AG20443 (cell line): Measurements from ENCODE around the gene F11R.
"Not testable (repeated sequence)": the region's sequence is repeated elsewhere in the genome, so short reads cannot be mapped to it uniquely, and the experiment has no call there.

Source experiments
- DNase-seq: peaks from one replicate; pipeline ENCODE4 v3.0.0; 2012; ENCODE audit warnings: low spot score, mixed read lengths

The F11R gene

DNA sequence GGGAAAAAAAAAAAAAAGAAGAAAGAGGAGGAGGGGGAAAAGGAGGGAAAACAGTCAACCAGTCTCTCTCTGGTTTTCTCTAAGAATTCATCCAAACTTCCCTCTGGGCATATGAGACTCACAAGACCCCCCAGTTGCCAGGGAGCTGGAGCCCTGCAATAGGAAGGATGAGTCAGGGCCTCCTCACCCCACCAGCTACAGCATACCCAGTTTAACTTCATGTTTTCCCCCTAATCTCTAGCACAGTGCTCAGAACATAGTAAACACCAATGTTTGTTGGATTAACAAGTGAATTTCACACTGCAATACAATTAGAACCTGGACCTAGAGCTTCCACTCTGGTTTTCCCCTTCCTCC lies 7.8 kb downstream of the F11R start:
- DNase-seq, result no peak

DNA sequence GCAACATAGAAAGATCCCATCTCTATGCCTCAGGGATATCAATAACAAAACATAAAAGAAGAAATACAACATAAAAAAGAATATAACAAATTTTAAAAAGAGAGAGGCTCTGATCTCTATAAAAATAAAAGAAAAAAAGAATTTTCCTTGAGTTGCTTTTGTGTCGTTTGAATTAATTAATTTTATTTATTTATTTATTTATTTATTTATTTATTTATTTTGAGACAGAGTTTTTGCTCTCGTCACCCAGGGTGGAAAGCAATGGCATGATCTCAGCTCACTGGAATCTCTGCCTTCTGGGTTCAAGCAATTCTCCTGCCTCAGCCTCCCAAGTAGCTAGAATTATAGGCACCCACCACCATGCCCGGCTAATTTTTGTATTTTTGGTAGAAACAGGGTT lies 8.5 kb downstream of the F11R start:
- DNase-seq, result no peak

DNA sequence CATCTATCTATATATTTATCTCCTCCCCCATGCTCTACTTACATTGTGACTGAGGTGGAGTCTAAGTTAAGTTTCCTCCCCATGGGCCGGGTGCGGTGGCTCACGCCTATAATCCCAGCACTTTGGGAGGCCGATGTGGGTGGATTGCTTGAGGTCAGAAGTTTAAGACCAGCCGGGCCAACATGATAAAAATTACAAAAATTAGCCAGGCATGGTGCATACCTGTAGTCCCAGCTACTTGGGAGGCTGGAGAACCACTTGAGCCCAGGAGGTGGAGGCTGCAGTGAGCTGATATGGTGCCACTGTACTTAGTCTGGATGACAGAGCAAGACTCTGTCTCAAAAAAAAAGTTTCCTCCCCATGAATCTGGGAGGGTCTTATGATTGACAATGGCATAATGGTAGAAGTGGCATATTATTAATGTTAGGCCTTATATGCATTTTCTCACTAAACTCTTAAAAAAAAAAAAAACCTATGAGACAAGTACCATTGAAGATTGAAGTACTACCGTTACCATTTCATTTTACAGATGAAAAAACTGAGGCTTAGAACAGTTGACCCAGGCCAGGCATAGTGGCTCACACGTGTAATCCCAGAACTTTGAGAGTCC lies 11.2 kb downstream of the F11R start:
- DNase-seq, result no peak

DNA sequence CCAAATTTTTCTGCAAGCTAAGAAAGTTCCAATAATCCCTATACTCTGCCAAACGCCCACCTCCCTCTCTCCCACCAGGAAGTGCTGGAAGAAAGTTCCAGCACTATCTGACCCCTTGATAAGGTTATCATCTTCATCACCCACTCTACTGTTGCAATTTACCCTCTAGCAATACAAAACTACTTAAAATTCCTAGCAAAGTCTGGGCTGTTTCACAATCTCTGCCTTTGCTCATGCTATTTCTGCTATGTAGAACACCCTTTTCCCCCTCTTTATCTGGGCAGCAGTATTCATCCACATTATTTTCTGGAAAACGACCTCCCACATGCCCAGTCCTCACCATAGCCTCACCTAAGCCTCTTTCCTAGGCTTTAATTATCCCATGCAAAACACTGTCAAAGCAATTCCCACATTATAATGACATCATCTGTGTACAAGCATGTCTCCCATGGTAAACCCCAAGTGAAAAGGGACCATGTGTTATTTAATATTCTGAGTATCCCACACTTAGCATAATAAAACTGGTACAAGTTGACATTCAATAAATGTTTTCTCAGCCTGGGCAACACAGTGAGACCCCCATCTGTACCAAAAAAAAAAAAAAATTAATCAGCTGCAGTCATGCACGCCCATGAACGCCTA lies 12.0 kb downstream of the F11R start:
- DNase-seq, result peak; percentile 44

DNA sequence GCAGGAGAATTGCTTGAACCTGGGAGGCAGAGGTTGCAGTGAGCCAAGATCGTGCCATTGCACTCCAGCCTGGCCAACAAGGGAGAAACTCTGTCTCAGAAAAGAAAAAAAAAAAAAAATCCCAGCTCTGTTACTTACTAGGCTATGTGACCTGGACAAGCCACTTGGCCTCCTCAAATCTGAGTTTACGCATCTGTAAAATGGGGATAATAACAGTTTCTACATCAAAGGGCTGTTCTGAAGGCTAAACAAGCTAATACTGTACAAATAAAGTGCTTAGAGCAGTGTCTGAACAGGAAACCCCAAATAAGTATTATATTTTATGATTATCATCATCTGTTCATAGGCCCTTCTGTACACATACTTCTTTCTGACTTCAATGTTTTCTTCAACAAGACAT lies 13.6 kb downstream of the F11R start:
- DNase-seq, result no peak

DNA sequence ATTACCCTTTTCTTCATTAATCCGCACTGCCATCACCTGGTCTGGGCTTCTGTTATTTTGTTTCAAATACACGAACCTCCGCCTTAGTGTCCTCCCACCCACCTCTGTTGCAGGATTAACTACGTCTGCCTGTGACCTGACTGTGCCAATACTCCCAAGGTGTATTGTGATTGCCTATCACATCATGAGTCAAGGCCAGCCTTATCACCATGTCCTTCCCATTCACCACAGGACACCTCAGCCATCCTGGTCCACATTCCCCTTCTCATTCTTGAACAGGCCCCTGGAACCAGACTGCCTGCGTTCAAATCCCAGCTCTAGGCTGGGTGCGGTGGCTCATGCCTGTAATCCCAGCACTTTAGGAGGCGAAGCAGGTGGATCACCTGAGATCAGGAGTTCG lies 14.4 kb downstream of the F11R start:
- DNase-seq, result no peak

DNA sequence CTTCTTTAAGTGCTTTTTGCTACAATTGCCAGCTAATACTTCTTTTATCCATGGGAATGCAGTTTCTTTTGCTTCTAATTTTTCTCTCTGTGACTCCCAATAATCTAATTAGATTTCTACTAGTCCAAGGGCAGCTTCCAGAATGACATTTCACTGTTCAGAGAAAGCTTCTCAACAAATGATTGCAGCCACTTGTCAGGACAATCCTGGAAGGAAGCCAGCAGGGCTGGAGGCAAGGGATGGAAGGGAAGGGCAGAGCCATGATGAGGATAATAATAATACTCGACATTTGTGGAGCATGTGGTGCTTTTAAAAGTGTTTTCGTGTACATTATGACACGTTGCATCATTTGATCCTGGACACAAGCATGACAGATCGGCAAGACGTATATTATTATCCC lies 19.4 kb downstream of the F11R start:
- DNase-seq, result no peak

DNA sequence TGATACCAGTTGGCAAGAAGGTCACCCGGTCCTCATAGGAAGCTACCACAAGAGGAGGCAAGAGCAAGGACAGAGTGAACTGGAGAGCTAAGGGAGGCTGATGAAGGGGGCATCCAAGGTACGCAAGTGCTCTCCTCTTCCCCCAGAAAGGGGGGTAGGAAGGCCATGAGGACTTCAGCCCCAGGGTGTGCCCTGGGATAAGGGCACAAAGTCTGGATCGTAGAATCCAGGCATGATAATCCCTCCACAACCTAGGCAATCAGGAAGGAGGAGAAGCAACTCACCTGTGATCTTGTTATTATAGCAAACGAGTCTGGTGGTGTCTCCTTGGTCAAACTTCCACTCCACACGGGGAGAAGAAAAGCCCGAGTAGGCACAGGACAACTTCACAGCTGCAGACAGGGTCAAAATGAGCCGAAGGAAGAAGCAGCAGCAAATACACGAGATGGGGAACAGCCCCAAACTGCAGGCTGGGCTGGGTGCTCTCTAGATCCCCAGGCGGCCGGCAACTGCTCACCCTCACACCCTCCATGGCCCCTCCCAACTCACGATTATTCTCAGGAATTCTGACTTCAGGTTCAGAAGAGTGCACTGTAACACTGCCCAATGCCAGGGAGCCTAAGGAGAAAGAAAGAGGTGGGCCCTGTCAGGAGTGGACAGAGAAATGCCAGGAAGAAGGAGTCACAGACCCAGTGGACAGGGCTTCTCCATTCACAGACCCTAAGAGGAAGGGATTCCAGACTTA lies 20.0 kb downstream of the F11R start:
- no peak for DNase-seq

DNA sequence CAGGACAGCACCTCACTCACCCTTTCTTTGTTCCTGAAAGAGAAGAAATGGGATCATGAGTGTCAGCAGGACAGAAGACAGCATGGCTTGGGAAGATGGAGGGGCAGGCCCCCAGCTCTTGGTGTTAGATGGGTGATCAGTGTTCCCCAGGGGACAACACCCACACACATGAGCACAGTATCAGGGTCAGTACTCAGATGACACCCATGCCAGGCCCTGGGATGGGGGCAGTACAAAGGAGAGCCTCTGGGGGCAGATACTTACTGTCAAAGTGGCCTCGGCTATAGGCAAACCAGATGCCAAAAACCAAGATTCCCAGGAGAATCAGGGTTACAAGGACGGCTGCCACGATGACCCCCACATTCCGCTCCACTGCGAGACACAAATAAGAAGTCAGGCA lies 21.6 kb downstream of the F11R start:
- DNase-seq, result no peak

DNA sequence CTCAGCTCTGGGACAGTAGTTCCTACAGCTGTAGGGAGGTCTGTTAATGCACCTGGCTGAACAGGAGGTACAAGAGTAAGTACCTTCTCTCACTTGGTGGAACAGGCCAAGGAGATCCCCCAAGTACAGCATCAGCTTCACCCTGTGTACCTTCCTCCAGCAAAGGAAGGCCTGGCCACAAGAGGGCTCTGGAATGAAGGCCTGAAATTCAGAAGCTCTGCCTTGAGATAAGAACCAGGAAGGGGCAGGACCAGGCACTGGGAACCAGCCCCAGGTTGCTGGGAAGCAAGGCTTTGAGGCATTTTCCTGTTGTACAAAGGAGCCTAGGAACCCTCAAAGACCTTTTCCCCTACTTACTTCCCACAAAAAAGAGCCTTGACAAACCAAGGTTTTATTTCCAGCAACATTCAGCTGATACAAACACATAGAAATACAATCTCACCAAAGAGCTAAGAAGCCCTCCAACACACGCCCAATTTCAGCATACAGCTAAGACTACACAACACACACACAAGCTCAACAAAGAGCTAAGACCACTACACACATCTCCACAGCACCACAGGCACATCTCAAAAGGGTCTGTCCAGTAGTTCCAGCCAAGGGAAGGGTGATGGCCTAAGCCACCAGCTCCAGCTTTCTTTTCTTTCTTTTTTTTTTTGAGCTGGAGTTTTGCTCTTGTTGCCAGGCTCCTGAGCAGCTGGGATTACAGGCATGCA lies 23.5 kb downstream of the F11R start:
- peak; percentile 80 for DNase-seq

DNA sequence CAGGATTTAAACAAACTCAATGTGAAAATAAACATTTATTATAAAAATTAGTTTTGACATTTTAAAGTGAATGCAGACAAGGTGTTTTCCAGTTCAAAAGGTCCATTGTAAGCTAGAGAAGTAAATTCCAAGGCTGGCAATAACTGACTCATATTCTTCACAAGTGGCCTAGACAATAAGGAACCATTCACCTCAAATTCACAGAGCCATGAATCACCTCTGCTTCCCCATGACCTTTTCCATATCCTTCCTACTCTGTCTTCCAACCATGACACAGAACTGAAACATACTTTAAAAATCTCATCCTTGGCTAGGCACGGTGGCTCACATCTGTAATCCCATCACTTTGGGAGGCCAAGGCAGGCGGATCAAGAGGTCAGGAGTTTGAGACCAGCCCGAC lies 24.8 kb downstream of the F11R start:
- DNase-seq, result no peak

DNA sequence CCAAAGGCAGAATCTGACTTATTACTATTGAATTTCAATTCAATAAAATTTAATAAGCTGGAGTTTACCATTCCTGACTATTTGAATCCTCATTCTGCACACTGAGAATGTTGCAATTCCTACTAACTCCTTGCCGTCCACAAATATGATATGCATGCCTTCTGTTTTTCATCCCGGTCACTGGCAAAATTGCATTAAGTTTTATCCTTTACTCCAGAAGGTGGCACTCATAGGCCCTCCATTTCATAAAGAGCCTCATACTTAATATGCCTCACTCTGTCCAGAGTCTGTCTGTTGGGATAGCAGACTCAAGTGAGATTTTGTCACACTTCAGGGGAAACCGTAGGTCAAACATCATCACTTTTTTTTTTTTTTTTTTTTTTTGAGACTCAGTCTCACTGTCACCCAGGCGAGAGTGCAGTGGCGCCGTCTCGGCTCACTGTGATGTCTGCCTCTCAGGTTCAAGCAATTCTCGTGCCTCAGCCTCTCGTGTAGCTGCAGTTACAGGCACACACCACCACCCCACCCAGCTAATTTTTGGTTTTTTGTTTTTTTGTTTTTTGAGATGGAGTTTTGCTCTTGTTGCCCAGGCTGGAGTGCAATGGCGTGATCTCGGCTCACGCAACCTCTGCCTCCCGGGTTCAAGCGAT lies 27.3 kb downstream of the F11R start:
- peak; percentile 68 for DNase-seq

DNA sequence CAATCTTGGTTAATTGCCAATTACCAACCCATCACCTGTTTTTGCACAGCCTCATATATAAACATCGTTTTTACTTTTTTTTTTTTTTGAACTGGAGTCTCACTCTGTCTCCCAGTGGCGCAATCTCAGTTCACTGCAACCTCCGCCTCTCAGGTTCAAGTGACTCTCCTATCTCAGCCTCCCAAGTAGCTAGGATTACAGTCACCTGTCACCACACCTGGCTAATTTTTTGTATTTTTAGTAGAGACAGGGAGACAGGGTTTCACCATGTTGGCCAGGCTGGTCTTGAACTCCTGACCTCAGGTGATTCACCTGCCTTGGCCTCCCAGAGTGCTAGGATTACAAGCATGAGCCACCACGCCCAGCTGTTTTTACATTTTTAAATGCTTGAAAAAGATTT lies 28.9 kb downstream of the F11R start:
- not testable (repeated sequence) for DNase-seq

DNA sequence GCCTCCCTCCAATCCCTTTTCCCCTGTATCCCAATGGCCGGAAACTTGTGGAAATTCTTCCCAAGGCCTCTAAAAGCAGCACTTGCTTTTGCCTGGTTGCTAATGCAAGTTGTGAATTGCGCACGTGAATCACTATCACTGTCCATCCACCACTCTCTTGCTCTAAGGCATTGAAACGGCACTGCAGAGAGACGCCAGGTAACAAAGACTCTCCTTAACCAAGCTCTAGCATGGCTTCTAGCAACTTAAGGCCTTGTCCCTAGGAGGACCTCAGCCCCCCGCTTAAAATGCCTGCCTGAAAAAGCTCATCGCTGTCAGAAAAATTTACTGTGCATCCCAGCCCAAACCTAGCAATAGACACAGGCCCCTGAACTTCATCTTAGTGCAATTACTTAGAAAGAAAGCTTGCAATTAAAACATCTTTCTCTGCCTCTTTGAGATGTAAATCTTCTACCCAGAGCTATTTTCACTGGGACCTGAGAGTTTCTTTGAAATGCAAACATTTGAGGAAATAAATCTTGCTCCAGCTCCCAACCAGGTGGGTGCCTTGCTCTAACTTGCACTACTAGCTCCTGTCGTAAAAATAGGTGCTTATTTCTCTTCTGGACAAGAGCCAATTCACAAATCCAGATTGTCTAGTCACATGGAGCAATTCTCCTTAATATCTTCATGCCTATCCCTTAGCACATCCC lies 33.4 kb downstream of the F11R start:
- no peak for DNase-seq

DNA sequence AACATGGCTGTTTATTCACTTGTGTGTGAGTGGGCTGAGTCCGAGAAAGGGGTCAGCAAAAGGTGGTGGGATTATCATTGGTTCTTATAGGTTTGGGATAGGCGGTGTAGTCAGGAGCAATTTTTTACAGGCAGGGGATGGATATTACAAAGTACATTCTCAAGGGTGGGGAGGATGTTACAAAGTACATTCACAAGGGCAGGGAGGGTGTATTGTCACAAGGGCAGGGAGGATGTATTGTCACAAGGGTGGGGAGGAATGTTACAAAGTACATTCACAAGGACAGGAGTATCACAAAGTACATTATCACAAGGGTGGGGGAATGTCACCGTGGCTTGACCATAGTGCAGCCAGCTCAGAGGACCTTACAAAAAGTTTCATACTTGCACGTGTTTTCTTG lies 35.2 kb downstream of the F11R start:
- DNase-seq, result no peak

DNA sequence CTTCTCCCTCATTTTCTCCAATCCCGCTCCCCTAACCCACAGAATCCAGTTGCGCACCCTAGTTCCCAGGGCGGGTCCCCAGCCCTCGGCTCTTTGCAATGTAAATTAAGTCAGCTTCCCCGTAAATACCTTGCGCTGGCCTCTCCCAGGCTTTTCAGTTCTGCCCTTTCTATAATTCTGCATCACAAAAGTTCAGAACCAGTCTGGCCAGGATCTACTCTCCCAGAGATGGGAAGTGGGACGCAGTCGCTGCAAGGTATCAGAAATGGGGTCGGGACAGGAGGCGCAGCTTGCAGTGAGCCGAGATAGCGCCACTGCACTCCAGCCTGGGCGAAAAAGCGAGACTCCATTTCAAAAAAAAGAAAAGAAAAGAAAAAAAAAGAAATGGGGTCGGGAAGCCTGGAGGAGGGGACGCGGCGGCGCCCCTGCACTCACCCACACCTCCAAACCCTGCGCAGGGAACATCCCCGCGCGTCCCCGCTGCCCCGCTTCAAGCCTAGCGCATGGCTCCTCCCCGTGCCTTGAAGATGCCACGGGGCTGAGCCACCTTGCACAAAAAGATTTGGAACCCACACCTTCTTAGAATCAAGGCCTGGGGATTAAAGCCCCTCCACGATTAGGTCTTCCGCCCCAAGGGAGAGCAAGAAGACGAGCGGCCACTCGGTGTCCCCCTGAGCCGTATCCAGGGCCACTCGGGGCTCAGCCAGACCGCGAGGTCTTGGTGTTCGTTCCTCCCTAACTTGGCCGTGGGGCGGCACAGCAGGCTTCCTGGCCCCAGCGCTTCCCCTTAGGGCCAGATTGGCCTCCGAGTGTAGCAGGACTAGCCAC lies 39.2 kb downstream of the F11R start:
- no peak for DNase-seq

DNA sequence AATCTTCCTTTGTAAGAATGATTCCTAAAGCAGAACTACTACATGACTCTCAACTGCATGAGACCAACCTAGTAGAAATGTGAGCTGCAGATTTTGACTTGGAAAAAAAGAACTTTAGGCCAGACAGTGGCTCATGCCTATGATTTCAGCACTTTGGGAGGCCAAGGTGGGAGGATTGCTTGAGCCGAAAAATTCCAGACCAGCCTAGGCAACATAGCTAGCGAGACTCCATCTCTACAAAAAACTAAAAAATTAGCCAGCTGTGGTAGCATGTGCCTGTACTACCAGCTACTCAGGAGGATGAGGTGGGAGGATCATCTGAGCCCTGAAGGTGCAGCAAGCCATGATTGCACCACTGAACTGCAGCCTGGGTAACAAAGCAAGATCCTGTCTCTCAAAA lies 41.7 kb downstream of the F11R start:
- DNase-seq, result no peak

DNA sequence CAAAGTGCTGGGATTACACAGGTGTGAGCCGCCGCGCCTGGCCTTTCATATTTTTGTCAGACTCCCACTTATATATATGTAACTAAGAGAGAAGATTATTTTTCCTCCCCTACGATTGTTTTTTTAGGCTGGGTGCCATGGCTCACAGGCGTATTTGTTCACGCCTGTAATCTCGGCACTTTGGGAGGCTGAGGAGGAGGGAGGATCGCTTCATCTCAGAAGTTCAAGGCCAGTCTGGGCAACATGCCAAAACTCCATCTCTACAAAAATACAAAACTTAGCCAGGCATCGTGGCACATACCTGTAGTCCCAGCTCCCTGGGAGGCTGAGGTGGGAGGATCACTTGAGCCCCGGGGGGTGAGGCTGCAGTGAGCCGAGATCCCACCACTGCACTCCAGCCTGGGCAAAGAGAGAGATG lies 42.4 kb downstream of the F11R start:
- DNase-seq, result no peak

DNA sequence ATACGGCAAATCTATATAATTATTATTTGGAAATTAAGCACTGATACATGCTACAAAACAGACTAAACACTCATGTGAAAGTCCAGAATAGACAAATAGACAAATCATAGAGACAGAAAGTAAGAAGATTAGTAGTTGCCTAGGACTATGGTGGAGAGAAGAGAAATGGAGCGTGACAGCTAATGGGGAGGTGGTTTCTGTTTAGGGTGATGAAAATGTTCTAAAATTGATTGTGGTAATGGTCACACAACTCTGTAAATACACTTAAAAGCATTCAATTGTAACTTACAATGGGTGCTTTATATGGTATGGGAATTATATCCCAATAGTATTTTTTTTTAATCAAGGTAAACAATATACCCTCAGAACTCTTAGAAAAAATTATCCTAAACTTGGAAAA lies 45.9 kb downstream of the F11R start:
- DNase-seq, result no peak

DNA sequence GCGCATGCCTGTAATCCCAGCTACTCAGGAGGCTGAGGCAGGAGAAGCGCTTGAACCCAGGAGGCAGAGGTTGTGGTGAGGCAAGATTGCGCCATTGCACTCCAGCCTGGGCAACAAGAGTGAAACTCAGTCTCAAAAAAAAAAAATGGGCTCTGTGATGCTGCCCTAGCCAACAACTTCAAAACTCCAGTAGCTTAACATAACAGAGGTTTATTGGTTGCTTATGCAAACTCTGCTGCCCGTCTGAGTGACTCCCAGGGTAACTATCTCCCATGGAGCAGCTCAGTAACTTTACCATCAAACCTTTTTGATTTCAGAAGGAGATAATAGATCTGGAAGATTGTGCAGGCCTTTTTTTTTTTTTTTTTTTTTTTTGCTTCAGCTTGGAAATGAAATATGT lies 47.5 kb downstream of the F11R start:
- no peak for DNase-seq

DNA sequence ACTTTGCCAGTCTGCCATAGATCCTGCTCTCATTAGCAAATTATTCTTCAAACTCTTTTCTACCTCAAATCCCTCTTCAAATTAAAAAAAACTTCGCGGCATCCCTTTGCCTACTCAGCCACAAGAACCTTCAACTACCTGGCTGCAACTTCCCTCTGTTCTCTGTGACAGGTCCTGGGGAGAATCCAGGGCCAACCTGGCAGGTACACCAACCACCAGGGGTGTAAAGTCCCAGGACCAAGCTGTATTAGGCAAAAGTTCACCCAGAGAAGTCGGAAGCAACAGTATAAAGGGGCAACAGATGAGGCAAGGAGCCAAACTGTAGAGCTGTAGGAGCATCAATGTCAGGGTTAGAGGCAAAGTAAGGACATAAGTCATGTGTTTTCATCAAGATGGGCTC lies 48.0 kb downstream of the F11R start:
- DNase-seq, result no peak
